22Rv1 (cell line): ENCODE measurements around the gene EZH2.

Experiments
- H3K27ac ChIP-seq: fragments of 450-650 bp; 2 replicates; pipeline ENCODE4 v1.5.1; 2017
- ZFX ChIP-seq: fragments of 450-650 bp; IDR thresholded peaks from 2 replicates; pipeline ENCODE4 v1.6.1; 2017; ENCODE audit warnings: antibody characterized with exemption, borderline replicate concordance
- TF ChIP-seq, protein P1 (sequence below): fragments of 450-650 bp; IDR thresholded peaks from 2 replicates; pipeline ENCODE4 v1.5.1; 2017; ENCODE audit warnings: mild to moderate bottlenecking

The EZH2 gene

DNA sequence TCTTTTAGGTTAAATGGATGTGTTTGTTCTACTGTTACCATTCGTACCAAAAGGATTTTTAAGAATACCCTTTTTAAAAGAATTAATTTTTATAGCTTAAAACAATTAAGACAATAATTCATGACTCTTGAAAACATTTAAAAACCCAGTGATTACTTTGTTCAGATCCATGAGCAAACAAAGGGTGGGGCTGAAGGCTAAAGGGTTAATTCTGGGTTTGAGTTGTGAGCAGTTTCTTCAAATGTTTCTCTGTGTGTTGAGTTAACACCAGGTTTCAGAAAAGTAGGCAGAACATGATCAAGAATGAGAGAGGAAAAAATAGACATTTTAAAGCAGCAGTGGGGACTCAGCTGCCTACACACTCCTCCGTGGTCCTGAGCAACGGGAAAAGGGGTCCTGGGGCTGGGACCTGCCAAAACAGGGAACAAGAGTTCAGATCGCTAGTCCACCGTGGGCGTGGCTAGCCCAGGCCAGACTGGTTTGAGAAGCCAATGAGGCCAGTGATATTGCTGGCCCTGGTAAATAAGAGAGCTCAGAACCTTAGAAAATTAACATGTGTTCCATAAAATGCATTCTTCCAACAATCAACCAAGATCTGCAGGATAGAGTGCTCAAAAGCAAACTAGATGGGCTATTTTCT lies 14.9 kb upstream of the EZH2 start:
- TF ChIP-seq, protein P1, sequence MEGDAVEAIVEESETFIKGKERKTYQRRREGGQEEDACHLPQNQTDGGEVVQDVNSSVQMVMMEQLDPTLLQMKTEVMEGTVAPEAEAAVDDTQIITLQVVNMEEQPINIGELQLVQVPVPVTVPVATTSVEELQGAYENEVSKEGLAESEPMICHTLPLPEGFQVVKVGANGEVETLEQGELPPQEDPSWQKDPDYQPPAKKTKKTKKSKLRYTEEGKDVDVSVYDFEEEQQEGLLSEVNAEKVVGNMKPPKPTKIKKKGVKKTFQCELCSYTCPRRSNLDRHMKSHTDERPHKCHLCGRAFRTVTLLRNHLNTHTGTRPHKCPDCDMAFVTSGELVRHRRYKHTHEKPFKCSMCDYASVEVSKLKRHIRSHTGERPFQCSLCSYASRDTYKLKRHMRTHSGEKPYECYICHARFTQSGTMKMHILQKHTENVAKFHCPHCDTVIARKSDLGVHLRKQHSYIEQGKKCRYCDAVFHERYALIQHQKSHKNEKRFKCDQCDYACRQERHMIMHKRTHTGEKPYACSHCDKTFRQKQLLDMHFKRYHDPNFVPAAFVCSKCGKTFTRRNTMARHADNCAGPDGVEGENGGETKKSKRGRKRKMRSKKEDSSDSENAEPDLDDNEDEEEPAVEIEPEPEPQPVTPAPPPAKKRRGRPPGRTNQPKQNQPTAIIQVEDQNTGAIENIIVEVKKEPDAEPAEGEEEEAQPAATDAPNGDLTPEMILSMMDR, result no peak
- TF ChIP-seq ZFX, result no peak
- H3K27ac ChIP-seq, result no peak overlapping the region

GRCh38 chr7:148894591-148894990 lies 10.5 kb upstream of the EZH2 start:
- no peak for TF ChIP-seq ZFX
- TF ChIP-seq, protein P1, result no peak
- no peak overlapping the region for H3K27ac ChIP-seq

- no peak overlapping the region for H3K27ac ChIP-seq
- no peak for TF ChIP-seq ZFX
- TF ChIP-seq, protein P1, result no peak
These were observed 9.0 kb upstream of the EZH2 start for GRCh38 chr7:148893071-148893470.

- no peak for TF ChIP-seq ZFX
- TF ChIP-seq, protein P1, result no peak
- no peak overlapping the region for H3K27ac ChIP-seq
These were observed 4.2 kb upstream of the EZH2 start for GRCh38 chr7:148888300-148888699.

DNA sequence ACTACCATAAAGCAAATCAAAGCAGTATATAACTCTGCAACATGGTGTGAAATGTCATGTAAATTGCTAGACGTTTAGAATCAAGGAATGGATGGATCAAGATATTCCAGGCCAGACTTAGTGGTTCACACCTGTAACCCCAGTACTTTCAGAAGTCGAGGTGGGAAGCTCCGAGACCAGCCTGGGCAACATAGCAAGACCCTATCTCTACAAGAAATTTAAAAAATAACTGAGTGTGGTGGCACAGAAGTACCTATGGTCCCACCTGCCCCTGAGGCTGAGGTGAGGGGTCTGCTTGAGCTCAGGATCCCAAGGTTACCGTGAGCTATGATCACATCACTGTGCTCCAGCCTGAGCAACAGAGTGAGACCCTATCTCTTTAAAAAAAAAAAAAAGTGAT lies 2.8 kb upstream of the EZH2 start:
- TF ChIP-seq, protein P1, result no peak
- TF ChIP-seq ZFX, result no peak
- no peak overlapping the region for H3K27ac ChIP-seq

DNA sequence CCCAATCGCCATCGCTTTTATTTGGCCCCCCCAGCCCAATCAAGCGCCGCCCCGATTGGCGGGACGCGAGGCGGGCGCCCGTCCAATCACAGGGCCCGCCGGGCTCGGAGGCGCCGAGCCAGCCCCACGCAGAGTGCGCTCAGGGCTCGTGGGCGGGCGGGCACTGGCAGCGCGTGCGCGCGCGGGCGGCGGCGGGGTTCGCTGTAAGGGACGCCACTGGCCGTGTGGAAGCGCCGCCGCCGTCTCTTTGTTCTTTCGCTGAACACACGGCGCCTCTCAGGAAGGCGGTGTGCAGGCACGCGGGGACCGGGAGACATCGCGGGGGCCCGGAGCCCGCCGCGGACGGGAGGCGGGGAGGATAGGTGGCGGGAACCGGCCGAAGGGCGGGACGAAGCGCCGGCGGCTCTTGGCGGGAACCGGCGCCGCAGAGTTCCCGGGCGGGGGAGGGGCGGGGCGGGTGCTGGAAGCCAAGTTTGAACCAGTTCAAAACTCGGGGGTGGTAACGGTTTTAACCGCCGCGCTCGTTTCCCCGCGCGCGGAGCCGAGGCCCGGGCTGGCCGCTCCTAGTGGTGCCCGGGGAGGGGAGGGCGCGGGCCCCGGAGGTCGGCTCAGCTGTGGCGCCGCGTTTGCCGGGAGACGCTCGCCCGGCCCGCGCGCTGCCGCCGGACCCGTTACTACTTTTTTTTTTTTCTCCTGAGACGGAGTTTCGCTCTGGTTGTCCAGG lies 370 bp upstream of the EZH2 start:
- TF ChIP-seq, protein P1, result no peak
- no peak for TF ChIP-seq ZFX
- peak overlapping the region; percentile 96 for H3K27ac ChIP-seq

- TF ChIP-seq, protein P1, result no peak
- no peak for TF ChIP-seq ZFX
- peak overlapping the region; percentile 96 for H3K27ac ChIP-seq
These were observed 634 bp downstream of the EZH2 start for GRCh38 chr7:148883266-148884048.
